ENCODE data around the gene EPB41L3. TPM values are rescaled to one million over a fixed set of nuclear protein-coding genes. Genes with fewer than 3 reads are reported as not detected.
A peak's percentile ranks its signal among the peaks of the same experiment; 100 is the strongest.

EPB41L3 gene
- polyA plus RNA-seq, 5 donors = 30.1 to 42.2 (median 40.5) TPM

- DNase-seq = peak; percentile 62 to 74
Observed at GRCh38 chr18:5417342-5417741, 126.5 kb downstream of the EPB41L3 start.

DNA sequence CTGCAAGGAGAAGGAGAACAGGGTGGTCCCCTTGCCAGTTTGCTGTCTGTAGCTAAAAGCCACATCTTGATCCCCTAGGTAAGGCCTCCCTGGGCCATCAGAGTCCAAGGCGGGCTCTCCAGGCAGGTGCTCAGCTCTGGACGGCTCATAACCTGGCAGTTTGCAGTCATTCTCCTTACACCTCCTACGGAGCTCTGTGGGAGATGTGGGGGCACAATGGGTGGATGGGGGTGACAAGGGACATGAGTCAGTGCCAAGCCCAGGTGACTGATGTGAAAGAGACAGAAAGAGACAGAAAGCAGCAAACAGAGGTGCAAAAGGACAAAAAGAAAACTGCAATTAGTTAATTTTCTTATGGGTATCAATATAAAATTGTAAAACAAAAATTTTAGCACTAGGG lies 127.7 kb downstream of the EPB41L3 start:
- no peak for DNase-seq

GRCh38 chr18:5415665-5416064 lies 128.1 kb downstream of the EPB41L3 start:
- no peak for DNase-seq

DNA sequence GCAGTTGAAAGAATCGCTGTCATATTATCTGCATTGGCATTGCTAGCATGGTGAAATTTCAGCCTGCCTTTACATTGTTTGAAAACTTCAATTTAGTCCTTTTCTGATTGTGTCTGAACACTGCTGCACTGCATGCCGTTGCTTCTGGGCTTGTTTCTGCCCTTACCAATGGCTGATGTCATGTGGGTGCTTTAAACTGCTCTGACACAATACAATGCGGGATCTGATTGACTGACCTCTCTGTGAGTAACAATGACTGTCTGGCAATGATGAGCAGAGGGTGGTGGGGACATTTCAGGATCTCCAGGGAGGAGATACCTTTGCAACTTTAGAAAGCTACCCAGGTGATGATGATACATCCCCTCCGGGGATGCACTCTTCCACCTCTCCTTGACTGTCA lies 128.8 kb downstream of the EPB41L3 start:
- DNase-seq = no peak

DNA sequence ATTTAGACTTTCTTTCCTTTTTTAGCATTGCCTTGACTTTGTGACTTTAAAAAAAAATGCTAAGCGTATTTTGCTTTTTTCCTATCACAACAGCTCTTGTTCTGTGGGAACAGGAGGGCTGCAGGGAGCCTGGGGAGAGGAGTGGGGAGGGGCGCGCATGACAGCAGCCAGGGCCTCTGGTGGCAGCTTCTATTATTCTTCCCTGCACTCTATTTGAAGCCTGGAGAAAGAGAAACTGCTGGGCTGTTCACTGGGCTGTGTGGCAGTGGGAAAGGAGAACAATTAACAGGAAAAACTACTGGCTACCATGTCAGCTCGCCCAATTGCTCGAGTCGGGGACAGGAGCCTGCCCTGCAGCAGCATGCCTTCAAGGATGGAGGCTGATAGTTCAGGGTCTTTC lies 129.3 kb downstream of the EPB41L3 start:
- no peak for DNase-seq

GRCh38 chr18:5413447-5413846 lies 130.3 kb downstream of the EPB41L3 start:
- no peak for DNase-seq

DNA sequence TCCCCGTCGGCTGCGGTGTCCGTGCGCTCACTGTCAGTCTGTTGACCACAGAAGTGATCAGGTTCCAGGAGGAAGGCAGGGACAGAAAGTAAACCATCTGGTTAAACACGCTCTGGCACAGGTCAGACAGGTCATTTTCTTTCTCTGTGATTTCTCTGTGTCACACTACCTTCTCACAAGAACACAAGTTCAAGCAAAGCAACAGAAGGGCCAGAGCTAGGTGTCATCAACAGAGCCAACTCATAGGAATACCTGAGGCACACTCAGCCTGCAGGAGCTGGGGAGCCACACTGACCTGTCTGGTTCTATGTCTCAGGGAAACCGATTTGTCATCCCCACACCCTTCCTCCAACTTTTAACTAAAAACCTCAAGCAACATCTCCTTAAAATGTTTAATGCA lies 133.2 kb downstream of the EPB41L3 start:
- no peak for DNase-seq

- DNase-seq = no peak
Observed at GRCh38 chr18:5398269-5398668, 145.5 kb downstream of the EPB41L3 start.

- no peak for DNase-seq
Observed at GRCh38 chr18:5397102-5397501, 146.7 kb downstream of the EPB41L3 start.

DNA sequence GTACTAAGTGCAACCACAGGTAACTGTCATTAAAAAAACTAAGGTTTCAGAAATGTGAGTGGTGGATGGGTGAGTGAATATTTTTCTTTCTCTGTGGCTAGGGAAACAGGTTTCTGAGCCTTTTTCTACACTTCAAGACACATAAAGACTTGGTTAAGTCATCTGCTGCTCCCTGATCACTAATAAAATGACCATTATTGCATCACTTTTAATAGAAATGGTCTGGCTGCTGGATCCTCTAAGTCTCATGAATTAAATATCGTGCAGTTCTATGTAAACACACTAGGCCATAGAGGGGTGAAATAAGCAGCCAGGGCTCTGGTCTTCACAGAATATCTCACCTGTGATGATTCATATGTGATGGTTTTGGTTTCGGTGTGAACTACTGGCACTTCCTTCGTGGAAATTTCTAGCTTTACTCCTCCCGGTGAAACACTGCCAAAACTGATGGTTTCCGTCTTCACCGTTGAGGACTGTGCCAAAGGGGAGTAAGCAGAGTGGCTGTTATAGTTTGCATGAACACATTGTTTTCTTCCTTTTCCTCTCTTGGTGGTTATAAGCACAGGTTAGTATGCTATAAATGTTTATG lies 147.8 kb downstream of the EPB41L3 start:
- no peak for DNase-seq

- DNase-seq = no peak
Observed at GRCh38 chr18:5393779-5394178, 150.0 kb downstream of the EPB41L3 start.

DNA sequence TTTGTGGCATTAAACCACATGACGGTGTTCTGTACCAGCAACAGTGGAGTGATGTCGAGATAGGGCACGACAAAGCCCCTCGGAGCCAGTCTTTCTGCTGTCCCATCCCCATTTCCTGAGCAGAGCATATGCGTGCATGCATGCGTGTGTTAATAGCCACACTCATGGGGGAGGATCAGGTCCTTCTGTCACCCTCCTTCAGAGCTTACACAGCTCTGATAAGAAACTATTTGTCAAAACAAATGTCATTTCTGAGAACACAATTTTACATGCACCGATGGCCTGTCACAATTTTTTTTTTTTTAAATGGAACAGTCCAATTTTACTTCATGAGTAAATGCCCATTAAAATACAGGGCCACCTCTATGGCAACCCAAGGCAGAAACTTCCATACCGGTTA lies 152.4 kb downstream of the EPB41L3 start:
- DNase-seq = no peak

DNA sequence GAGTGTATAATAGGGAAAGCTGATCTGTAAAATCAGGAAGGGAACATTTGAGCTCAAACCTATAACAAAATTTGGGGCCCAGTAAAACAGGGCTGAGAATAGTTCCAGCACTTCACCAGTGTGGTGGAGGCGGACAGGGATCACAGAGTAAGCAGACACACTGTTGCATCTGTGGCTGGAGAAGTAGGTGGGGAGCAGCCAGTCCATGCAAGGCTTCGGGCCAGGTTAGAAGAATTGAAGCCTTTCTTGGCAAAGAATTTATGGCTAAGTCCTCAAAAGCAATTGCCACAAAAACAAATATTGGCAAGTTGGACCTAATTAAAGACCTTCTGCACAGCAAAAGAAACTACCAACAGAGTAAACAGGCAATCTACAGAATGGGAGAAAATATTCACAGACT lies 154.4 kb downstream of the EPB41L3 start:
- no peak for DNase-seq

GRCh38 chr18:5388896-5389295 lies 154.9 kb downstream of the EPB41L3 start:
- DNase-seq = no peak

DNA sequence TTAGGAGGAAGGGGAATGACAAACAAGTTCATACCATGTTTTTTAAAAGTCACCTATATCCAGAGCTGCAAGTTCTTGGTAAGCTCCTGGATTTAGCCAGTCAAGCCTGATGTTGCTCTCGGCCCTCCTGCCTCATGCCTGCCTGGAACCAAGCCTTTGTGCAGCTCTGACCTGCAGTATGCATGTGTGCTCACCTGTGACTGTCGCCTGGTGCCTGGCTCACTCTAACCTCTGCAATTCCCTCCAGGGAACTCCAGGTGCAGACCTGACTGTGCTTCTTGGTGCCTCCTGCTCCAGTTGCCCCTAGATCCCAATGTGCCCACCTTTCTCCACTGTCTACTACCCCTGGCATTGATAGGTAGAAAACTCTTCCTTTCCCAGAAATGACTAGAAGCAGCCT lies 163.2 kb downstream of the EPB41L3 start:
- no peak for DNase-seq

GRCh38 chr18:5376986-5377385 lies 166.8 kb downstream of the EPB41L3 start:
- no peak for DNase-seq

DNA sequence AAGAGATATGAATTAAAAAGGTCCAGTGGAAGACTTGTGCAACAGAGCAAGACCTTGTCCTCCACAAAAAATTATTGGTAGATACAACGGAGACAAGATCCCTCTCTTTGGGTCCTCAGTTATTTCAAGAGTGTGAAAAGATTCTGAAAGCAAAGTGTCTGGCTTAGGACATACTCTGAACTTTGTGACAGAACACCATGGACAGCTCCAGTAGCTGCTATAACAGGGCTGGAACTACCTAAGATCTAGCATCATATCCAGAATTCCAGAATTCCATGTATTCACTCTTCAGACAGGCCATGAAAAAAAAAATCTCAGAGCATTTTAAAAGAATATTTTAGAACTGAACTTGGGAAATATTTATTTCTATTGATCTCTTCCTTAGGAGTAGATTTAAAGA lies 173.5 kb downstream of the EPB41L3 start:
- DNase-seq = no peak

GRCh38 chr18:5369513-5369912 lies 174.3 kb downstream of the EPB41L3 start:
- DNase-seq = no peak

GRCh38 chr18:5365443-5365842 lies 178.4 kb downstream of the EPB41L3 start:
- DNase-seq = no peak

- no peak for DNase-seq
Observed at GRCh38 chr18:5350636-5351035, 193.2 kb downstream of the EPB41L3 start.
